K562 (cell line): ENCODE measurements around the gene CCDC137. TPM values are rescaled to one million over a fixed set of nuclear protein-coding genes. Genes with fewer than 3 reads are reported as not detected.
A peak's percentile ranks its signal among the peaks of the same experiment; 100 is the strongest.

Source experiments
- EGR1 ChIP-seq: fragments of 450-650 bp; conservative IDR thresholded peaks from 2 replicates; pipeline ENCODE4 v1.6.1; 2017; ENCODE audit warnings: mild to moderate bottlenecking
- SMARCA5 ChIP-seq: fragments of 450-650 bp; IDR thresholded peaks from 2 replicates; pipeline ENCODE4 v1.6.1; 2016
- polyA plus RNA-seq, 8 experiments: library from polyadenylated mRNA; depleted of rRNA in 4 of 8; stranded (reverse) in 5 of 8; unstranded in 3 of 8; fragments of >200 nt; fragmentation: Nextera tagmentation in 2 of 8; fragmentation: Illumina TruSeq in 1 of 8; extraction: Ambion mirVana in 2 of 8; extraction: Trizol in 1 of 8; gene quantifications; 2 replicates each; pipeline versions ENCODE4 v1.2.1 to v1.2.3, GENCODE V29; 2011 to 2014; ENCODE audit warnings: inconsistent platforms in 1 of 8, missing spikeins in 1 of 8
- total RNA-seq, 7 experiments: library from RNA; depleted of rRNA in 6 of 7; stranded (reverse); fragments of >200 nt in 6 of 7; fragmentation: Illumina TruSeq in 2 of 7; extraction: Trizol in 2 of 7; gene quantifications; 2 replicates each; pipeline versions ENCODE4 v1.2.1 to v1.2.3, GENCODE V29; 2011 to 2021; ENCODE audit warnings: low replicate concordance in 1 of 7
- TF ChIP-seq, protein P1 (sequence below): fragments of 450-650 bp; IDR thresholded peaks from 2 replicates; pipeline ENCODE4 v1.6.1; 2017; ENCODE audit warnings: antibody characterized with exemption, mild to moderate bottlenecking
- TF ChIP-seq, protein P2 (sequence below): fragments of 250-450 bp; sonication (Bioruptor Pico); IDR thresholded peaks from 2 replicates; pipeline ENCODE4 v1.5.0; 2020; ENCODE audit warnings: mild to moderate bottlenecking
- TF ChIP-seq, protein P3 (sequence below): sonication (generic); formaldehyde crosslinking; IDR thresholded peaks from 2 replicates; pipeline ENCODE4 v1.8.0; 2022; ENCODE audit warnings: missing genetic modification reagents, mild to moderate bottlenecking, moderate library complexity, borderline replicate concordance
- TF ChIP-seq, protein P4 (sequence below), 2 experiments: fragments of 200-800 bp in 1 of 2; sonication (Bioruptor generic) in 1 of 2; sonication (generic) in 1 of 2; formaldehyde crosslinking in 1 of 2; IDR thresholded peaks in 1 of 2; conservative IDR thresholded peaks in 1 of 2; 2 replicates each; pipeline versions ENCODE4 v1.5.0 to v1.6.1; 2016 to 2020; ENCODE audit warnings: missing compliant biosample characterization in 1 of 2, missing genetic modification characterization in 1 of 2, missing genetic modification reagents in 1 of 2
- TF ChIP-seq, protein P5 (sequence below), 3 experiments: fragments of 200-800 bp in 1 of 3; sonication (Bioruptor generic) in 1 of 3; sonication (generic) in 1 of 3; formaldehyde crosslinking in 1 of 3; IDR thresholded peaks; 2 replicates each; pipeline versions ENCODE4 v1.6.1 to v1.8.0; 2016 to 2022; ENCODE audit warnings: mild to moderate bottlenecking in 2 of 3, missing compliant biosample characterization in 2 of 3, missing genetic modification characterization in 2 of 3, missing genetic modification reagents in 1 of 3

CCDC137 gene
- total and polyA plus RNA-seq, 9 of the 15 experiments (the other 6 are each of a cell fraction or from before 2014, with no cell fraction given): 2.3 to 68.1 (median 38.3) TPM

DNA sequence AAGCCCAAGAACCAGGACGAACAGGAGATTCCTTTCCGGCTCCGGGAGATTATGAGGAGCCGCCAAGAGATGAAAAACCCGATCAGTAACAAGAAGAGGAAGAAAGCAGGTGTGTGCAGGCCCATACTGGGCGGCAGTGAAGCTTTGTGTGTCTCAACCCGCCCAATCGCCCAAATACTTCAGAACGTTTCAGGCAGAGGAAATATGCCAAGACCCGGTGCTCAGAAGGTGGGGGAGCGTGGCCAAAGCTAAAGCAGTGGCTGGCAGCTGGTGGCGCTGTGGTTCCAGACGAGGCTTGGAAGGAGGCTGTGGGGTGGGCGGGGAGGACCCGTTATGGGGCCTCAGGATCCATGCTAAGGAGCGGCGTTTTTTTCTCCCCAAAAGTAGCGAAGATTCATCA is 1.2 kb downstream of the CCDC137 start (continued):
- TF ChIP-seq, protein P1, sequence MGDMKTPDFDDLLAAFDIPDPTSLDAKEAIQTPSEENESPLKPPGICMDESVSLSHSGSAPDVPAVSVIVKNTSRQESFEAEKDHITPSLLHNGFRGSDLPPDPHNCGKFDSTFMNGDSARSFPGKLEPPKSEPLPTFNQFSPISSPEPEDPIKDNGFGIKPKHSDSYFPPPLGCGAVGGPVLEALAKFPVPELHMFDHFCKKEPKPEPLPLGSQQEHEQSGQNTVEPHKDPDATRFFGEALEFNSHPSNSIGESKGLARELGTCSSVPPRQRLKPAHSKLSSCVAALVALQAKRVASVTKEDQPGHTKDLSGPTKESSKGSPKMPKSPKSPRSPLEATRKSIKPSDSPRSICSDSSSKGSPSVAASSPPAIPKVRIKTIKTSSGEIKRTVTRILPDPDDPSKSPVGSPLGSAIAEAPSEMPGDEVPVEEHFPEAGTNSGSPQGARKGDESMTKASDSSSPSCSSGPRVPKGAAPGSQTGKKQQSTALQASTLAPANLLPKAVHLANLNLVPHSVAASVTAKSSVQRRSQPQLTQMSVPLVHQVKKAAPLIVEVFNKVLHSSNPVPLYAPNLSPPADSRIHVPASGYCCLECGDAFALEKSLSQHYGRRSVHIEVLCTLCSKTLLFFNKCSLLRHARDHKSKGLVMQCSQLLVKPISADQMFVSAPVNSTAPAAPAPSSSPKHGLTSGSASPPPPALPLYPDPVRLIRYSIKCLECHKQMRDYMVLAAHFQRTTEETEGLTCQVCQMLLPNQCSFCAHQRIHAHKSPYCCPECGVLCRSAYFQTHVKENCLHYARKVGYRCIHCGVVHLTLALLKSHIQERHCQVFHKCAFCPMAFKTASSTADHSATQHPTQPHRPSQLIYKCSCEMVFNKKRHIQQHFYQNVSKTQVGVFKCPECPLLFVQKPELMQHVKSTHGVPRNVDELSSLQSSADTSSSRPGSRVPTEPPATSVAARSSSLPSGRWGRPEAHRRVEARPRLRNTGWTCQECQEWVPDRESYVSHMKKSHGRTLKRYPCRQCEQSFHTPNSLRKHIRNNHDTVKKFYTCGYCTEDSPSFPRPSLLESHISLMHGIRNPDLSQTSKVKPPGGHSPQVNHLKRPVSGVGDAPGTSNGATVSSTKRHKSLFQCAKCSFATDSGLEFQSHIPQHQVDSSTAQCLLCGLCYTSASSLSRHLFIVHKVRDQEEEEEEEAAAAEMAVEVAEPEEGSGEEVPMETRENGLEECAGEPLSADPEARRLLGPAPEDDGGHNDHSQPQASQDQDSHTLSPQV: 0 out of 2 replicates have a peak, but pooled peaks have one; percentile 54
- no peak for TF ChIP-seq SMARCA5
- TF ChIP-seq, protein P2, sequence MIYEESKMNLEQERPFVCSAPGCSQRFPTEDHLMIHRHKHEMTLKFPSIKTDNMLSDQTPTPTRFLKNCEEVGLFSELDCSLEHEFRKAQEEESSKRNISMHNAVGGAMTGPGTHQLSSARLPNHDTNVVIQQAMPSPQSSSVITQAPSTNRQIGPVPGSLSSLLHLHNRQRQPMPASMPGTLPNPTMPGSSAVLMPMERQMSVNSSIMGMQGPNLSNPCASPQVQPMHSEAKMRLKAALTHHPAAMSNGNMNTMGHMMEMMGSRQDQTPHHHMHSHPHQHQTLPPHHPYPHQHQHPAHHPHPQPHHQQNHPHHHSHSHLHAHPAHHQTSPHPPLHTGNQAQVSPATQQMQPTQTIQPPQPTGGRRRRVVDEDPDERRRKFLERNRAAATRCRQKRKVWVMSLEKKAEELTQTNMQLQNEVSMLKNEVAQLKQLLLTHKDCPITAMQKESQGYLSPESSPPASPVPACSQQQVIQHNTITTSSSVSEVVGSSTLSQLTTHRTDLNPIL (CRISPR knock-in tag): no peak
- TF ChIP-seq, protein P3, sequence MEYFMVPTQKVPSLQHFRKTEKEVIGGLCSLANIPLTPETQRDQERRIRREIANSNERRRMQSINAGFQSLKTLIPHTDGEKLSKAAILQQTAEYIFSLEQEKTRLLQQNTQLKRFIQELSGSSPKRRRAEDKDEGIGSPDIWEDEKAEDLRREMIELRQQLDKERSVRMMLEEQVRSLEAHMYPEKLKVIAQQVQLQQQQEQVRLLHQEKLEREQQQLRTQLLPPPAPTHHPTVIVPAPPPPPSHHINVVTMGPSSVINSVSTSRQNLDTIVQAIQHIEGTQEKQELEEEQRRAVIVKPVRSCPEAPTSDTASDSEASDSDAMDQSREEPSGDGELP (CRISPR knock-in tag): peak; percentile 62
- 0 out of 2 replicates have a peak, but pooled peaks have one; percentile 18 for TF ChIP-seq EGR1
- TF ChIP-seq, protein P4, sequence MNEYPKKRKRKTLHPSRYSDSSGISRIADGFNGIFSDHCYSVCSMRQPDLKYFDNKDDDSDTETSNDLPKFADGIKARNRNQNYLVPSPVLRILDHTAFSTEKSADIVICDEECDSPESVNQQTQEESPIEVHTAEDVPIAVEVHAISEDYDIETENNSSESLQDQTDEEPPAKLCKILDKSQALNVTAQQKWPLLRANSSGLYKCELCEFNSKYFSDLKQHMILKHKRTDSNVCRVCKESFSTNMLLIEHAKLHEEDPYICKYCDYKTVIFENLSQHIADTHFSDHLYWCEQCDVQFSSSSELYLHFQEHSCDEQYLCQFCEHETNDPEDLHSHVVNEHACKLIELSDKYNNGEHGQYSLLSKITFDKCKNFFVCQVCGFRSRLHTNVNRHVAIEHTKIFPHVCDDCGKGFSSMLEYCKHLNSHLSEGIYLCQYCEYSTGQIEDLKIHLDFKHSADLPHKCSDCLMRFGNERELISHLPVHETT (CRISPR knock-in tag; conservative IDR thresholded peaks at IDR 0.05 in 1 of 2, IDR thresholded peaks at IDR 0.05 in 1 of 2): no peak
- TF ChIP-seq, protein P5, sequence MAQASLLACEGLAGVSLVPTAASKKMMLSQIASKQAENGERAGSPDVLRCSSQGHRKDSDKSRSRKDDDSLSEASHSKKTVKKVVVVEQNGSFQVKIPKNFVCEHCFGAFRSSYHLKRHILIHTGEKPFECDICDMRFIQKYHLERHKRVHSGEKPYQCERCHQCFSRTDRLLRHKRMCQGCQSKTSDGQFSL (CRISPR knock-in tag; IDR thresholded peaks at IDR 0.05): peak; percentile 70; the same call in 1 of the 2 replicates
- TF ChIP-seq, protein P5 (tag; IDR thresholded peaks at IDR 0.05): no peak; a peak in 1 of 4 replicates
- TF ChIP-seq, all 486 proteins: peak for 16
